A549 (cell line): ENCODE data around the gene PTPN6. TPM values are rescaled to one million over a fixed set of nuclear protein-coding genes. Genes with fewer than 3 reads are reported as not detected.

ENCODE experiments used
- ATAC-seq, 2 experiments: fragments of 200-7000 bp in 1 of 2; fragments of >200 bp in 1 of 2; cut with Nextera tagmentation in 1 of 2; cut with Tn5 transposase in 1 of 2; 3 replicates each; pipeline versions ENCODE4 v1.8.0 to v1.9.1; 2018 to 2020; ENCODE audit warnings: mild to moderate bottlenecking in 1 of 2, moderate library complexity in 1 of 2
- CTCF ChIA-PET: fragments of 300-600 bp; sonication (Branson Sonifier 250); formaldehyde crosslinking; extraction: SDS; loops from one replicate; lab custom pipeline; 2021; ENCODE audit warnings: antibody characterized with exemption, inconsistent platforms; lab: Yijun Ruan, JAX
- POLR2A ChIA-PET: fragments of 350-600 bp; formaldehyde crosslinking; extraction: SDS; loops from one replicate; lab custom pipeline; 2021; ENCODE audit warnings: antibody characterized with exemption, inconsistent platforms; lab: Yijun Ruan, JAX
- DNase-seq, 2 experiments: peaks; one replicate each; pipeline versions ENCODE4 v3.0.0 to v3.0.0-alpha.2; 2011 to 2016; ENCODE audit warnings: low read depth in 1 of 2, low spot score in 1 of 2
- FAIRE-seq: peaks from 2 replicates; lab custom pipeline; 2011; peaks lifted over from hg19 to GRCh38; lab: Jason Lieb, UNC
- H3K27ac ChIP-seq, 2 experiments: fragments of >200 bp; sonication (Bioruptor Twin); formaldehyde crosslinking; 3 replicates each; pipeline ENCODE4 v1.5.1; 2016 to 2017
- H3K4me1 ChIP-seq: fragments of >200 bp; sonication (Bioruptor Twin); formaldehyde crosslinking; 3 replicates; pipeline ENCODE4 v1.6.1; 2016
- H3K4me2 ChIP-seq: fragments of >200 bp; sonication (Bioruptor Twin); formaldehyde crosslinking; 3 replicates; pipeline ENCODE4 v1.6.1; 2016
- H3K4me3 ChIP-seq: fragments of >200 bp; sonication (Bioruptor Twin); formaldehyde crosslinking; 3 replicates; pipeline ENCODE4 v1.5.1; 2016
- H3K9me3 ChIP-seq: fragments of >200 bp; sonication (Bioruptor Twin); formaldehyde crosslinking; 3 replicates; pipeline ENCODE4 v1.6.1; 2016
- BHLHE40 ChIP-seq: IDR thresholded peaks from 2 replicates; pipeline ENCODE4 v1.6.1; 2012; ENCODE audit warnings: low read depth, low read length, inconsistent platforms
- CHD2 ChIP-seq: fragments of 150-350 bp; IDR thresholded peaks from 2 replicates; pipeline ENCODE4 v1.6.1; 2014; ENCODE audit warnings: low read length; ENCODE audit not compliant: partially characterized antibody
- EHF ChIP-seq: fragments of 250-450 bp; sonication (Bioruptor Pico); IDR thresholded peaks from 2 replicates; pipeline ENCODE4 v1.5.0; 2020; ENCODE audit warnings: mild to moderate bottlenecking
- EHMT2 ChIP-seq: fragments of 200-600 bp; sonication (generic); IDR thresholded peaks from 2 replicates; pipeline ENCODE4 v1.6.1; 2016; ENCODE audit warnings: antibody characterized with exemption, low read depth, mild to moderate bottlenecking, moderate library complexity
- ESRRA ChIP-seq: fragments of 150-350 bp; IDR thresholded peaks from 2 replicates; pipeline ENCODE4 v1.6.1; 2014; ENCODE audit warnings: mild to moderate bottlenecking, low read length, borderline replicate concordance
- HDAC2 ChIP-seq: fragments of 200-600 bp; sonication (generic); IDR thresholded peaks from 2 replicates; pipeline ENCODE4 v1.6.1; 2016
- HOXB5 ChIP-seq: fragments of 250-450 bp; sonication (Bioruptor Pico); IDR thresholded peaks from 2 replicates; pipeline ENCODE4 v1.5.0; 2020; ENCODE audit warnings: mild to moderate bottlenecking, moderate library complexity
- JUNB ChIP-seq: fragments of >200 bp; sonication (Bioruptor Twin); formaldehyde crosslinking; IDR thresholded peaks from 2 replicates; pipeline ENCODE4 v1.6.1; 2016
- KDM1A ChIP-seq: fragments of 200-600 bp; sonication (generic); IDR thresholded peaks from 2 replicates; pipeline ENCODE4 v1.6.1; 2016; ENCODE audit warnings: low read depth, mild to moderate bottlenecking
- KDM5A ChIP-seq: fragments of 200-600 bp; sonication (generic); IDR thresholded peaks from 2 replicates; pipeline ENCODE4 v1.6.1; 2016; ENCODE audit warnings: antibody characterized with exemption, mild to moderate bottlenecking
- MAFK ChIP-seq: fragments of 450-650 bp; IDR thresholded peaks from 2 replicates; pipeline ENCODE4 v1.6.1; 2014; ENCODE audit not compliant: partially characterized antibody
- MAZ ChIP-seq: fragments of 150-350 bp; IDR thresholded peaks from 2 replicates; pipeline ENCODE4 v1.6.1; 2014; ENCODE audit warnings: antibody characterized with exemption, low read depth, low read length, borderline replicate concordance
- PBX3 ChIP-seq: IDR thresholded peaks from 2 replicates; pipeline ENCODE4 v1.6.1; 2012
- POLR2A ChIP-seq: IDR thresholded peaks from 2 replicates; pipeline ENCODE4 v1.6.1; 2012; ENCODE audit warnings: mild to moderate bottlenecking, low read length
- RCOR1 ChIP-seq: fragments of 150-350 bp; IDR thresholded peaks from 2 replicates; pipeline ENCODE4 v1.6.1; 2014; ENCODE audit warnings: antibody characterized with exemption, low read length, low read depth
- REST ChIP-seq: fragments of 200-600 bp; sonication (generic); IDR thresholded peaks from 2 replicates; pipeline ENCODE4 v1.6.1; 2016; ENCODE audit warnings: antibody characterized with exemption, mild to moderate bottlenecking, moderate library complexity
- RFX5 ChIP-seq: fragments of 450-650 bp; IDR thresholded peaks from 2 replicates; pipeline ENCODE4 v1.7.1; 2014; ENCODE audit warnings: antibody characterized with exemption, mild to moderate bottlenecking, moderate library complexity
- RNF2 ChIP-seq: fragments of 200-600 bp; sonication (generic); IDR thresholded peaks from 2 replicates; pipeline ENCODE4 v1.6.1; 2016; ENCODE audit warnings: low read depth, mild to moderate bottlenecking, antibody characterized with exemption, moderate library complexity, borderline replicate concordance
- TP53 ChIP-seq: fragments of 250-450 bp; sonication (Bioruptor Pico); IDR thresholded peaks from 2 replicates; pipeline ENCODE4 v1.5.0; 2021; ENCODE audit warnings: mild to moderate bottlenecking, moderate library complexity
- USF2 ChIP-seq: fragments of 450-650 bp; IDR thresholded peaks from 2 replicates; pipeline ENCODE4 v1.6.1; 2014; ENCODE audit warnings: antibody characterized with exemption
- ZC3H11A ChIP-seq: fragments of 450-650 bp; IDR thresholded peaks from 2 replicates; pipeline ENCODE4 v1.6.1; 2014; ENCODE audit warnings: antibody characterized with exemption, mild to moderate bottlenecking
- WGBS: methylation state at CpG from one replicate; pipeline ENCODE4 v1.1.6; 2017; ENCODE audit errors: missing lambda C conversion rate; 5-methylcytosine and 5-hydroxymethylcytosine counted together
- polyA plus RNA-seq, 4 experiments: library from polyadenylated mRNA; depleted of rRNA in 3 of 4; stranded (reverse); fragments of >200 nt; fragmentation: RNase III in 1 of 4; extraction: RNeasy Plus Mini Kit Qiagen cat#74134 plus additional on column Dnase treatment in 1 of 4; gene quantifications; 2 replicates in 3 of 4; 3 replicates in 1 of 4; pipeline ENCODE4 v1.2.3, GENCODE V29; 2011 to 2017
- TF ChIP-seq, protein P1 (sequence below): fragments of 250-450 bp; sonication (Bioruptor Pico); IDR thresholded peaks from 2 replicates; pipeline ENCODE4 v1.5.0; 2020; ENCODE audit warnings: low read depth, mild to moderate bottlenecking, moderate library complexity
- TF ChIP-seq, protein P2 (sequence below): IDR thresholded peaks from 2 replicates; pipeline ENCODE4 v1.6.1; 2012
- TF ChIP-seq, protein P3 (sequence below): fragments of >200 bp; sonication (Bioruptor Twin); formaldehyde crosslinking; IDR thresholded peaks from 3 replicates; pipeline ENCODE4 v1.5.1; 2016
- TF ChIP-seq, protein P4 (sequence below): fragments of >200 bp; sonication (Bioruptor Twin); formaldehyde crosslinking; IDR thresholded peaks from 2 replicates; pipeline ENCODE4 v1.6.1; 2016
- TF ChIP-seq, protein P5 (sequence below): IDR thresholded peaks from 2 replicates; pipeline ENCODE4 v1.6.1; 2012; ENCODE audit warnings: low read depth, borderline replicate concordance

PTPN6 gene
- polyA plus RNA-seq, 2 of the 4 experiments (the other 2 are of a cell fraction), result 15.1 to 18.9 TPM

DNA sequence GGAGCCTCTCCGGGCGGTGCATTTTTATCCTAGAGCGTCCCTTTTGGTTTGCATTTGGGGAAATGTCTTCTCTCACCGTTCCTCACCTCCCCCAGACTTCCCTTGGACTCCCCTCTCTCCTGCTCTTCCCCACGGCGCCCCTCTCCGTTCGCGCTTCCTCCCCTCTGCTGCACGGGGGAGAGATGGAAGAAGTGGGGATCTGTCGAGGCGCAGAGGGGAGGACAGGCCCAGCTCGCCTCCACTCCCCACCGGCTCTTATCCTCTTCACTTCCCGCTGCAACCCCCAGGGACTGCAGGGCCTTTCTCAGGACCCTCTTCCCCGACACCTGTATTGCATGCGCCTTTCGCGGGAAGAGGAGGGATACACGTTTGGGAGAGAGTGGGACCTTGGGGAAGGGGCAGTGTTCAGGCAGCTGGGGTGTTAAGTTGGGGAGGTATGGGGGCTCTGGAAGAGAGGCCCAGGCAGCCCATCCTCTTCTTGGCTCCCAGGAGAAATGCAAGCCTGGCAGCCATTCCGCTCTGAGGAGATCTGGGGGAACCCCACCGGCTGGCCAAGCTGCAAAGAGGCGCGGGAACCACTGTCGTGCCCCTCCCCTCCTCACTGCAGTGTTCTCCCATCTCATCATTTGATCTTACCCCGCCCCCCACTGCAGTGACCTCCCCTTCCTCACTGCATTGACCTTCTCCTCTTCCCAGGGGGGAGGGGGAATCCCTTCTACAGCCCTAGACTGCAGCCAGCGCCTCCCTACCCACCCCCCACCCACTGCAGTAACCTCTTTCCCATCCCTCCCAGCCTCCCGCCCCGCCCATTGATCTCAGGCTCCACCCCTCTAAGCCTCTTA, 36.0 kb upstream of the PTPN6 start:
- peak overlapping the region; percentile 94 for H3K4me2 ChIP-seq
- peak; percentile 47 to 65 for DNase-seq
- no peaks in the 10 kb centered on the region for H3K9me3 ChIP-seq
- peak; percentile 54 to 64; a peak in 5 of 6 replicates for ATAC-seq
- CTCF ChIA-PET, result interaction anchor here (1.0 to 22.2 kb wide), 3 partner anchors 10 to 89 kb away, joined by 3 to 232 read pairs (median 91); partner anchors contain the start of genes ATN1, SPSB2 and TPI1
- 16% methylated on average over 26 of the region's 29 CpGs for WGBS
- TF ChIP-seq TP53 (CRISPR knock-in tag) (no peak), POLR2A (no peak), ZC3H11A (no peak), CHD2 (no peak), RCOR1 (no peak), MAZ (no peak), KDM5A (no peak), MAFK (no peak), EHMT2 (no peak)
- TF ChIP-seq, protein P1, sequence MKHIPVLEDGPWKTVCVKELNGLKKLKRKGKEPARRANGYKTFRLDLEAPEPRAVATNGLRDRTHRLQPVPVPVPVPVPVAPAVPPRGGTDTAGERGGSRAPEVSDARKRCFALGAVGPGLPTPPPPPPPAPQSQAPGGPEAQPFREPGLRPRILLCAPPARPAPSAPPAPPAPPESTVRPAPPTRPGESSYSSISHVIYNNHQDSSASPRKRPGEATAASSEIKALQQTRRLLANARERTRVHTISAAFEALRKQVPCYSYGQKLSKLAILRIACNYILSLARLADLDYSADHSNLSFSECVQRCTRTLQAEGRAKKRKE (CRISPR knock-in tag), result no peak
- TF ChIP-seq, protein P2, sequence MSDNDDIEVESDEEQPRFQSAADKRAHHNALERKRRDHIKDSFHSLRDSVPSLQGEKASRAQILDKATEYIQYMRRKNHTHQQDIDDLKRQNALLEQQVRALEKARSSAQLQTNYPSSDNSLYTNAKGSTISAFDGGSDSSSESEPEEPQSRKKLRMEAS, result no peak
- TF ChIP-seq, protein P3, sequence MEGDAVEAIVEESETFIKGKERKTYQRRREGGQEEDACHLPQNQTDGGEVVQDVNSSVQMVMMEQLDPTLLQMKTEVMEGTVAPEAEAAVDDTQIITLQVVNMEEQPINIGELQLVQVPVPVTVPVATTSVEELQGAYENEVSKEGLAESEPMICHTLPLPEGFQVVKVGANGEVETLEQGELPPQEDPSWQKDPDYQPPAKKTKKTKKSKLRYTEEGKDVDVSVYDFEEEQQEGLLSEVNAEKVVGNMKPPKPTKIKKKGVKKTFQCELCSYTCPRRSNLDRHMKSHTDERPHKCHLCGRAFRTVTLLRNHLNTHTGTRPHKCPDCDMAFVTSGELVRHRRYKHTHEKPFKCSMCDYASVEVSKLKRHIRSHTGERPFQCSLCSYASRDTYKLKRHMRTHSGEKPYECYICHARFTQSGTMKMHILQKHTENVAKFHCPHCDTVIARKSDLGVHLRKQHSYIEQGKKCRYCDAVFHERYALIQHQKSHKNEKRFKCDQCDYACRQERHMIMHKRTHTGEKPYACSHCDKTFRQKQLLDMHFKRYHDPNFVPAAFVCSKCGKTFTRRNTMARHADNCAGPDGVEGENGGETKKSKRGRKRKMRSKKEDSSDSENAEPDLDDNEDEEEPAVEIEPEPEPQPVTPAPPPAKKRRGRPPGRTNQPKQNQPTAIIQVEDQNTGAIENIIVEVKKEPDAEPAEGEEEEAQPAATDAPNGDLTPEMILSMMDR, result no peak
- POLR2A ChIA-PET, result interaction anchor here (1.0 to 1.4 kb wide), 4 partner anchors 10 to 42 kb away, joined by 4 to 16 read pairs (median 6); partner anchors contain the start of genes C12orf57, RNU7-1 and SPSB2
- peaks cover 17% of the 10 kb centered on the region for H3K4me1 ChIP-seq
- peak overlapping the region; percentile 63 for H3K4me3 ChIP-seq
- FAIRE-seq, result no peak
- H3K27ac ChIP-seq, result peak overlapping the region; percentile 74 to 93

DNA sequence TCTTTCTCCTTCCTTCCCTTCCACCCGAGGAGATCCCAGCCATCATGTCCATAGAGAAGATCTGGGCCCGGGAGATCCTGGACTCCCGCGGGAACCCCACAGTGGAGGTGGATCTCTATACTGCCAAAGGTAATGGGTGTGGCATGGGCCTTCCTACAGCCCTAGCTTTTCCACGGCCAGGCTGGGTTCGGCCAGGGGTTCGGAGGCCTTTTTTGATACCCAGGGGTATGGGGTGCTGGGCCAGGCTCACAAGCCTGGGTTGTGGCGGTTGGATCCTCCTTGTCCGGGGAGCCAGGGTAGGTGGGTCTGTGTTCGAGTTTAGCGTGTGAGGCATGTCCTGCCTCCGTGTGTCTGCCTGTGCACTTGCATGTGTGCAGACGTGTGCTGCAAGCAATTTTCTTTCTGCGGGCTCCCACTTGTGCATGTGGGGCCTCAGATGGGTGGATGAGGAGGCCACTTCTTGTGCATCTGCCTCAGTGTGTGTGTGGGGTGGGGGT, 35.3 kb upstream of the PTPN6 start:
- DNase-seq (no peak), FAIRE-seq (no peak), ATAC-seq (no peak)
- Histone ChIP-seq H3K4me2 (peak overlapping the region; percentile 94), H3K9me3 (no peaks in the 10 kb centered on the region), H3K4me1 (peaks cover 17% of the 10 kb centered on the region), H3K27ac (peak overlapping the region in 1 of 2 experiments; percentile 93; a peak in 3 of 6 replicates), H3K4me3 (peak overlapping the region; percentile 63)
- WGBS, result 70% methylated on average over 14 of the region's 14 CpGs
- POLR2A ChIA-PET, result no interaction called here
- CTCF ChIA-PET, result interaction anchor here (1.0 to 22.2 kb wide), 5 partner anchors 9 to 46 kb away, joined by 3 to 232 read pairs (median 10); partner anchors contain the start of genes ATN1, SPSB2 and TPI1
- no peak for TF ChIP-seq PBX3
- TF ChIP-seq HDAC2, result no peak
- TF ChIP-seq ESRRA, result no peak
- TF ChIP-seq KDM1A, result no peak
- no peak for TF ChIP-seq BHLHE40
- TF ChIP-seq REST, result no peak
- TF ChIP-seq EHF (CRISPR knock-in tag), result no peak
- no peak for TF ChIP-seq RNF2
- no peak for TF ChIP-seq USF2
- TF ChIP-seq, protein P4, sequence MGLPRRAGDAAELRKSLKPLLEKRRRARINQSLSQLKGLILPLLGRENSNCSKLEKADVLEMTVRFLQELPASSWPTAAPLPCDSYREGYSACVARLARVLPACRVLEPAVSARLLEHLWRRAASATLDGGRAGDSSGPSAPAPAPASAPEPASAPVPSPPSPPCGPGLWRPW, result no peak
- TF ChIP-seq EHMT2, result no peak
- TF ChIP-seq RFX5, result no peak
- TF ChIP-seq HOXB5 (CRISPR knock-in tag), result no peak
- no peak for TF ChIP-seq RCOR1
- TF ChIP-seq JUNB, result no peak
- TF ChIP-seq, protein P5, sequence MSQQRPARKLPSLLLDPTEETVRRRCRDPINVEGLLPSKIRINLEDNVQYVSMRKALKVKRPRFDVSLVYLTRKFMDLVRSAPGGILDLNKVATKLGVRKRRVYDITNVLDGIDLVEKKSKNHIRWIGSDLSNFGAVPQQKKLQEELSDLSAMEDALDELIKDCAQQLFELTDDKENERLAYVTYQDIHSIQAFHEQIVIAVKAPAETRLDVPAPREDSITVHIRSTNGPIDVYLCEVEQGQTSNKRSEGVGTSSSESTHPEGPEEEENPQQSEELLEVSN, result no peak
- no peak for TF ChIP-seq POLR2A
